AG09319 (cell line): ENCODE results near the gene DPH6.
A peak's percentile ranks its signal among the peaks of the same experiment; 100 is the strongest.

Experiments
- DNase-seq: peaks from one replicate; pipeline ENCODE4 v3.0.0-alpha.2; 2010; ENCODE audit warnings: low read depth; ENCODE audit errors: extremely low read depth
- TF ChIP-seq, protein P1 (sequence below): IDR thresholded peaks from 2 replicates; pipeline ENCODE4 v1.5.1; 2011; ENCODE audit warnings: low read depth, mild to moderate bottlenecking, inconsistent platforms, low read length, moderate library complexity

Gene DPH6

DNA sequence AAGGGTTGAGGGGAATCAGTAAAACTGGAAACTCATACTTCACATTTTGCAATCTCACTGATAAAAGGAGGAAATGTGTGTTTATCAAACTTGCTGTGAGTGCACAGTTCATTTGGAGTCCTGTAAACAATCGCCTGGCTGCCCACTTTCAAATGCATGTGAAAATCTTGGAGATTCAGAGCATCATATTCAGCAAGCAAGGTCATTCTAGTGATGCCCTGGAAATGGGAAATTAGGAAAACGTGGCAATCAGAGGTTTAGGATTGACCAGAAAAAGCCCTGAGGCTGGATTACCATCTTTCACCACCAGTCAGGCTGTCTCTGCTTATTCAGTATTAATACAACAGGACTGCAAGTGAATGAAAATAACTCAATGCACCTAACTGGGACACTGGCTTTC lies 23.9 kb downstream of the DPH6 start:
- TF ChIP-seq, protein P1, sequence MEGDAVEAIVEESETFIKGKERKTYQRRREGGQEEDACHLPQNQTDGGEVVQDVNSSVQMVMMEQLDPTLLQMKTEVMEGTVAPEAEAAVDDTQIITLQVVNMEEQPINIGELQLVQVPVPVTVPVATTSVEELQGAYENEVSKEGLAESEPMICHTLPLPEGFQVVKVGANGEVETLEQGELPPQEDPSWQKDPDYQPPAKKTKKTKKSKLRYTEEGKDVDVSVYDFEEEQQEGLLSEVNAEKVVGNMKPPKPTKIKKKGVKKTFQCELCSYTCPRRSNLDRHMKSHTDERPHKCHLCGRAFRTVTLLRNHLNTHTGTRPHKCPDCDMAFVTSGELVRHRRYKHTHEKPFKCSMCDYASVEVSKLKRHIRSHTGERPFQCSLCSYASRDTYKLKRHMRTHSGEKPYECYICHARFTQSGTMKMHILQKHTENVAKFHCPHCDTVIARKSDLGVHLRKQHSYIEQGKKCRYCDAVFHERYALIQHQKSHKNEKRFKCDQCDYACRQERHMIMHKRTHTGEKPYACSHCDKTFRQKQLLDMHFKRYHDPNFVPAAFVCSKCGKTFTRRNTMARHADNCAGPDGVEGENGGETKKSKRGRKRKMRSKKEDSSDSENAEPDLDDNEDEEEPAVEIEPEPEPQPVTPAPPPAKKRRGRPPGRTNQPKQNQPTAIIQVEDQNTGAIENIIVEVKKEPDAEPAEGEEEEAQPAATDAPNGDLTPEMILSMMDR, result peak; percentile 8
- DNase-seq, result peak; percentile 82

DNA sequence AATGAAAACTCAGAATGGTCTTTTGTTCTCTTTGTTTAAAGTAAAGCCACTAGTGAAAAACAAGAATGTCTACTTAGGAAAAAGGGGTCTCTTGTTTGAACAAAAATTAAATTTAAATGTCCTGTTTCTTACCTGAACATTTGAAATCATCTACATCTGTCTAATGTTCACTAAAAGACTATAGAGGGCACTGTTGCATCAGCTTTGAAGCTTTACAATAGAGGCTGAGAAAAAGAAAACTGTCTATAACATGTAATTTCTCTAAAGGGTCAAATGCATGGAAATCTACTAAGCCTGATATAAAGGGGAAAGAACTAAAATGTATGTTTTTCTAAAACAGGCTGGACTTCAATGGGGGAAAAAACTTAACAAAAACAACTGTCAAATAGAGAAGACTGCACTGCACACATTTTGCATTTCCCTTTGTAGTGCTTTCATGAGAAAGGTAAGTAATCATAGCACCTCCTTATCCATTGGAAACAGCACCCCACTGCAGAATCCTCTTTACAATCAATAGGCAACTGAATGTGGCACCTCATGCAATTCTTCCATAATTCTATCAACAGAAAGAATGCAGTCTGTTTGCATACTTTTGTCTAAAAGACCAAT lies 26.3 kb downstream of the DPH6 start:
- DNase-seq, result no peak
- TF ChIP-seq, protein P1, result peak; percentile 61

- no peak for DNase-seq
- TF ChIP-seq, protein P1, result no peak
Measured at GRCh38 chr15:35519052-35519451, 26.9 kb downstream of the DPH6 start.

- TF ChIP-seq, protein P1, result no peak
- no peak for DNase-seq
Measured at GRCh38 chr15:35514759-35515158, 31.2 kb downstream of the DPH6 start.

- DNase-seq, result no peak
Measured at GRCh38 chr15:35507932-35508638, 37.9 kb downstream of the DPH6 start.

GRCh38 chr15:35506272-35506870 lies 39.6 kb downstream of the DPH6 start:
- DNase-seq, result no peak
- TF ChIP-seq, protein P1, result no peak

More at GRCh38 chr15:35507932-35508638, 37.9 kb downstream of the DPH6 start:
- TF ChIP-seq, protein P1, result no peak

- TF ChIP-seq, protein P1, result no peak
- no peak for DNase-seq
Measured at GRCh38 chr15:35505809-35506208, 40.2 kb downstream of the DPH6 start.
